GM12891 (cell line): Measurements from ENCODE around the gene MYL11.

Experiments
- POLR2A ChIP-seq: IDR thresholded peaks from 2 replicates; pipeline ENCODE4 v1.6.1; 2011; ENCODE audit warnings: low read depth, low read length, control low read depth
- POLR2AphosphoS5 ChIP-seq: IDR thresholded peaks from 2 replicates; pipeline ENCODE4 v1.6.1; 2011; ENCODE audit warnings: low read depth, low read length, control low read depth
- TAF1 ChIP-seq: IDR thresholded peaks from 2 replicates; pipeline ENCODE4 v1.6.1; 2011; ENCODE audit warnings: low read depth, low read length, control low read depth

- TF ChIP-seq TAF1 (no peak), POLR2A (no peak), POLR2AphosphoS5 (no peak)
Observed at GRCh38 chr16:30394592-30395154, 20.1 kb downstream of the MYL11 start.
